SK-N-SH (cell line): ENCODE measurements around the gene SLC37A1. TPM values are rescaled to one million over a fixed set of nuclear protein-coding genes. Genes with fewer than 3 reads are reported as not detected.

ENCODE experiments used
- CTCF ChIA-PET: fragments of 300-600, 350-600 bp; formaldehyde crosslinking; extraction: SDS; loops from one replicate; lab custom pipeline; 2021; lab: Yijun Ruan, JAX
- POLR2A ChIA-PET: fragments of 350-600 bp; sonication (Branson Sonifier 250); formaldehyde crosslinking; extraction: SDS; loops from one replicate; lab custom pipeline; 2020; ENCODE audit warnings: antibody characterized with exemption, inconsistent platforms; lab: Yijun Ruan, JAX
- DNase-seq: peaks from one replicate; pipeline ENCODE4 v3.0.0; 2012
- H2AFZ ChIP-seq: fragments of 200-600 bp; sonication (generic); 2 replicates; pipeline ENCODE4 v1.8.1; 2016; ENCODE audit warnings: antibody characterized with exemption, mild to moderate bottlenecking, low read depth
- H3F3A ChIP-seq: fragments of 200-600 bp; sonication (generic); replicated peaks from 2 replicates; pipeline ENCODE3; 2016; ENCODE audit warnings: antibody characterized with exemption, mild to moderate bottlenecking; ENCODE audit not compliant: insufficient read depth
- H3K27ac ChIP-seq, 2 experiments: fragments of 200-500 bp in 1 of 2; fragments of 200-600 bp in 1 of 2; sonication (Bioruptor generic) in 1 of 2; sonication (generic), shearing (Covaris generic) in 1 of 2; 2 replicates each; pipeline versions ENCODE4 v1.5.1 to v1.6.1; 2014 to 2016; ENCODE audit warnings: low read depth in 2 of 2, inconsistent platforms in 1 of 2, low read length in 1 of 2, mild to moderate bottlenecking in 1 of 2, mixed read lengths in 1 of 2
- H3K27me3 ChIP-seq: fragments of 200-600 bp; sonication (generic), shearing (Covaris generic); 2 replicates; pipeline ENCODE4 v1.6.1; 2016; ENCODE audit warnings: mixed run types; ENCODE audit not compliant: insufficient read depth
- H3K36me3 ChIP-seq, 2 experiments: fragments of 200-500 bp in 1 of 2; fragments of 200-600 bp in 1 of 2; sonication (Bioruptor generic) in 1 of 2; sonication (generic) in 1 of 2; replicated peaks in 1 of 2; 2 replicates each; pipeline versions ENCODE3 to v1.5.1; 2014 to 2016; ENCODE audit warnings: low read length in 1 of 2, mild to moderate bottlenecking in 1 of 2; ENCODE audit not compliant: insufficient read depth in 2 of 2, control insufficient read depth in 1 of 2
- H3K4me1 ChIP-seq, 2 experiments: fragments of 200-500 bp in 1 of 2; fragments of 200-600 bp in 1 of 2; sonication (Bioruptor generic) in 1 of 2; sonication (generic), shearing (Covaris generic) in 1 of 2; 2 replicates each; pipeline versions ENCODE4 v1.5.1 to v1.6.1; 2014 to 2016; ENCODE audit warnings: low read depth in 1 of 2, low read length in 1 of 2, mixed run types in 1 of 2; ENCODE audit not compliant: insufficient read depth in 2 of 2, control insufficient read depth in 1 of 2
- H3K4me2 ChIP-seq: fragments of 200-600 bp; sonication (generic), shearing (Covaris generic); 2 replicates; pipeline ENCODE4 v1.6.1; 2017; ENCODE audit warnings: mixed run types
- H3K4me3 ChIP-seq, 2 experiments: fragments of 200-500 bp in 1 of 2; fragments of 200-600 bp in 1 of 2; sonication (Bioruptor generic) in 1 of 2; sonication (generic), shearing (Covaris generic) in 1 of 2; 2 replicates each; pipeline versions ENCODE4 v1.5.1 to v1.8.1; 2014 to 2016; ENCODE audit warnings: low read depth in 2 of 2, inconsistent platforms in 1 of 2, low read length in 1 of 2, mild to moderate bottlenecking in 1 of 2, mixed read lengths in 1 of 2, moderate library complexity in 1 of 2
- H3K79me2 ChIP-seq: fragments of 200-600 bp; sonication (generic); 2 replicates; pipeline ENCODE4 v1.8.1; 2017; ENCODE audit warnings: mild to moderate bottlenecking; ENCODE audit not compliant: insufficient read depth
- H3K9ac ChIP-seq: fragments of 200-600 bp; sonication (generic); 2 replicates; pipeline ENCODE4 v1.6.1; 2017; ENCODE audit warnings: mixed run types
- H3K9me2 ChIP-seq: fragments of 200-600 bp; sonication (generic); 2 replicates; pipeline ENCODE4 v1.6.1; 2017; ENCODE audit warnings: mixed run types
- H3K9me3 ChIP-seq: fragments of 200-600 bp; sonication (generic); 2 replicates; pipeline ENCODE4 v1.6.1; 2017; ENCODE audit warnings: mixed run types, mild to moderate bottlenecking, moderate library complexity
- H4K20me1 ChIP-seq: fragments of 200-600 bp; sonication (generic); 2 replicates; pipeline ENCODE4 v1.6.1; 2017; ENCODE audit warnings: mild to moderate bottlenecking, mixed run types; ENCODE audit not compliant: insufficient read depth
- CHD2 ChIP-seq: fragments of 150-350 bp; IDR thresholded peaks from 2 replicates; pipeline ENCODE4 v1.6.1; 2018; ENCODE audit warnings: low read length; ENCODE audit not compliant: partially characterized antibody
- ELF1 ChIP-seq: IDR thresholded peaks from 2 replicates; pipeline ENCODE4 v1.4.0; 2012
- FOSL2 ChIP-seq: IDR thresholded peaks from 2 replicates; pipeline ENCODE4 v1.4.0; 2012; ENCODE audit warnings: low read depth, mild to moderate bottlenecking, moderate library complexity, borderline replicate concordance
- FOXJ3 ChIP-seq: sonication (generic); formaldehyde crosslinking; IDR thresholded peaks from 2 replicates; pipeline ENCODE4 v1.5.1; 2020; ENCODE audit warnings: mild to moderate bottlenecking, missing genetic modification reagents
- GABPA ChIP-seq: IDR thresholded peaks from 2 replicates; pipeline ENCODE4 v1.4.0; 2012; ENCODE audit warnings: low read depth, mild to moderate bottlenecking
- GATA2 ChIP-seq: sonication (generic); formaldehyde crosslinking; IDR thresholded peaks from 2 replicates; pipeline ENCODE4 v1.5.0; 2020; ENCODE audit warnings: mild to moderate bottlenecking, missing genetic modification reagents
- MEF2A ChIP-seq: IDR thresholded peaks from 2 replicates; pipeline ENCODE4 v1.4.0; 2012; ENCODE audit warnings: low read depth, borderline replicate concordance
- MXI1 ChIP-seq: IDR thresholded peaks from 2 replicates; pipeline ENCODE4 v1.6.1; 2012; ENCODE audit warnings: mild to moderate bottlenecking, low read depth, low read length, improper control_type of control experiment
- NFIC ChIP-seq: IDR thresholded peaks from 2 replicates; pipeline ENCODE4 v1.4.0; 2012; ENCODE audit warnings: borderline replicate concordance
- PBX3 ChIP-seq: IDR thresholded peaks from 2 replicates; pipeline ENCODE4; 2012
- POLR2AphosphoS5 ChIP-seq: IDR thresholded peaks from 2 replicates; pipeline ENCODE4 v1.6.1; 2012; ENCODE audit warnings: low read depth, low read length
- RCOR1 ChIP-seq: fragments of 150-350 bp; IDR thresholded peaks from 2 replicates; pipeline ENCODE4 v1.6.1; 2017; ENCODE audit warnings: antibody characterized with exemption, low read length
- RFX5 ChIP-seq: IDR thresholded peaks from 2 replicates; pipeline ENCODE4 v1.6.1; 2012; ENCODE audit warnings: mild to moderate bottlenecking, improper control_type of control experiment, low read length
- SIN3A ChIP-seq: IDR thresholded peaks from 2 replicates; pipeline ENCODE4 v1.6.1; 2012; ENCODE audit warnings: low read depth, mild to moderate bottlenecking, low read length, moderate library complexity, borderline replicate concordance
- TAF1 ChIP-seq: IDR thresholded peaks from 2 replicates; pipeline ENCODE4 v1.6.1; 2012; ENCODE audit warnings: low read depth, mild to moderate bottlenecking, low read length, moderate library complexity, borderline replicate concordance
- TCF12 ChIP-seq: IDR thresholded peaks from 2 replicates; pipeline ENCODE4 v1.4.0; 2012
- TEAD4 ChIP-seq: IDR thresholded peaks from 2 replicates; pipeline ENCODE4 v1.4.0; 2012; ENCODE audit warnings: mild to moderate bottlenecking, borderline replicate concordance; ENCODE audit not compliant: insufficient read depth
- USF1 ChIP-seq: IDR thresholded peaks from 2 replicates; pipeline ENCODE4 v1.4.0; 2012; ENCODE audit warnings: low read depth, borderline replicate concordance
- USF2 ChIP-seq: fragments of 150-350 bp; IDR thresholded peaks from 2 replicates; pipeline ENCODE4 v1.6.1; 2017; ENCODE audit warnings: antibody characterized with exemption, low read length, low read depth, borderline replicate concordance
- ZBTB33 ChIP-seq: IDR thresholded peaks from 2 replicates; pipeline ENCODE4 v1.4.0; 2012; ENCODE audit warnings: low read depth, borderline replicate concordance
- WGBS: methylation state at CpG from one replicate; pipeline ENCODE4 v1.1.6; 2017; ENCODE audit warnings: low lambda C conversion rate; 5-methylcytosine and 5-hydroxymethylcytosine counted together
- polyA plus RNA-seq, 3 experiments: library from polyadenylated mRNA; depleted of rRNA; stranded (reverse); fragments of >200 nt; gene quantifications; 2 replicates each; pipeline ENCODE4 v1.2.3, GENCODE V29; 2012

The SLC37A1 gene
- polyA plus RNA-seq, 1 of the 3 experiments (the other 2 are of a cell fraction) = 2.8 TPM

DNA sequence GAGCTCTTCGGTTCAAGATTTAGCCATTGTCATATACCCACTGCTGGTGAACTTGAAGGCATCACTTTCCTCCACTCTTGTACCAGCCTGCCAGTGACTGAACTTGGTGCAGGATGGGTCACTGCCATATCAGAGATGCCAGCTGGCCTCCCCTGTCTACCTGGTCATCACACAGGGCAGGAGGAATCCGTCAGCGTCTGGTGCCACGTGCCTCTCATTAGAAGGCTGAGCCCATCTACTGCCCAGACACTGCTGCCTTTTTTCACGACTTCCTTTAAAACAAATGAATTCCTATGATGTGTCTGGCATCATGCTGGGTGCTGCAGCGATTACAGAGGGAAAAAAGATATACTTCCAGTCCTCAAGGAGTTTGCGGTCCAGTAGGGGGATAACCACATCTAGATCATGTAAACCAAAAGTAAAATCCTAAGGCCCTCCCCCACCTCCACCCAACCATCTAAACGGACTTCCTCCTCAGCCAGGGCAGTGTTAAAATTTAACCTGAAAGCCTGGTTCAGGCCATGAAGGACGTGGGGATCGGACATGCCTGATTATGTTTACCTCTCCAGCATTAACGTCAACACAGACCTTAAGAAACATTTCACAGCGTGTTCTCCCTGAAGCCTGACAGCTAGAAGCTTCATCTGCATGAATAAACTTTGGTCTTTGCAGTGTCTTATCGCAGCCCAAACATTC is 110.6 kb downstream of the SLC37A1 start:
- 42% methylated on average over 13 of the region's 13 CpGs for WGBS
- Histone ChIP-seq H3K9me3 (no peaks in the 10 kb centered on the region), H3F3A (no peaks in the 10 kb centered on the region), H3K4me2 (no peak overlapping the region), H3K4me3 (no peak overlapping the region), H3K27ac (no peak overlapping the region), H3K79me2 (no peaks in the 10 kb centered on the region), H2AFZ (no peak overlapping the region), H3K27me3 (no peaks in the 10 kb centered on the region), H3K4me1 (no peaks in the 10 kb centered on the region), H3K36me3 (no peaks in the 10 kb centered on the region), H3K9ac (no peak overlapping the region), H3K9me2 (no peaks in the 10 kb centered on the region), H4K20me1 (no peaks in the 10 kb centered on the region)
- CTCF ChIA-PET = interaction anchor here (0.7 to 1.5 kb wide), 5 partner anchors 12 to 31 kb away, joined by 3 to 7 read pairs (median 3); no protein-coding TSS in a partner anchor
- POLR2A ChIA-PET = no interaction called here
- no peak for DNase-seq
- TF ChIP-seq MEF2A = no peak
- TF ChIP-seq USF1 = no peak
- TF ChIP-seq TEAD4 = no peak
- TF ChIP-seq USF2 = no peak
- no peak for TF ChIP-seq NFIC
- no peak for TF ChIP-seq POLR2AphosphoS5

GRCh38 chr21:42624936-42625335 is 111.3 kb downstream of the SLC37A1 start:
- no peak overlapping the region for H3K4me2 ChIP-seq
- WGBS = 48% methylated on average over 6 of the region's 6 CpGs
- POLR2A ChIA-PET = no interaction called here
- no peaks in the 10 kb centered on the region for H3K9me2 ChIP-seq
- no peaks in the 10 kb centered on the region for H3K36me3 ChIP-seq
- DNase-seq = no peak
- no peaks in the 10 kb centered on the region for H3K79me2 ChIP-seq
- no peaks in the 10 kb centered on the region for H3K4me1 ChIP-seq
- CTCF ChIA-PET = interaction anchor here (0.7 to 1.4 kb wide), 3 partner anchors 12 to 32 kb away, joined by 3 to 7 read pairs (median 4); no protein-coding TSS in a partner anchor
- no peaks in the 10 kb centered on the region for H3K27me3 ChIP-seq
- no peaks in the 10 kb centered on the region for H4K20me1 ChIP-seq
- H3K9ac ChIP-seq = no peak overlapping the region
- no peak overlapping the region for H3K27ac ChIP-seq
- no peaks in the 10 kb centered on the region for H3K9me3 ChIP-seq
- no peaks in the 10 kb centered on the region for H3F3A ChIP-seq
- no peak overlapping the region for H2AFZ ChIP-seq
- no peak overlapping the region for H3K4me3 ChIP-seq
- TF ChIP-seq GABPA (no peak), TEAD4 (no peak), RFX5 (no peak), GATA2 (CRISPR knock-in tag) (no peak), CHD2 (no peak), ZBTB33 (no peak), TCF12 (no peak), ELF1 (no peak), SIN3A (no peak), TAF1 (no peak), FOXJ3 (CRISPR knock-in tag) (no peak), MXI1 (no peak), PBX3 (no peak), POLR2AphosphoS5 (no peak), FOSL2 (no peak), RCOR1 (no peak)
